Panc1 (cell line): ENCODE measurements around the gene SETX. TPM values are rescaled to one million over a fixed set of nuclear protein-coding genes. Genes with fewer than 3 reads are reported as not detected.

Experiments
- ATAC-seq: fragments of 200-7000 bp; cut with Tn5 transposase; 2 replicates; pipeline ENCODE4 v1.9.1; 2020; ENCODE audit warnings: mild to moderate bottlenecking, moderate library complexity
- BruUV-seq: library from RNA; stranded (reverse); fragments of 400-500 nt; replicated peaks from 2 replicates; lab custom pipeline; 2021; lab: Mats Ljungman, UMichigan
- CTCF ChIA-PET: fragments of 300-600 bp; sonication (Branson Sonifier 250); formaldehyde crosslinking; loops from one replicate; lab custom pipeline; 2022; ENCODE audit warnings: antibody characterized with exemption; lab: Charles Lee
- POLR2A ChIA-PET: fragments of 300-600 bp; sonication (Branson Sonifier 250); formaldehyde crosslinking; loops from one replicate; lab custom pipeline; 2022; ENCODE audit warnings: antibody characterized with exemption; lab: Charles Lee
- DNase-seq: peaks from one replicate; pipeline ENCODE4 v3.0.0-alpha.2; 2010; ENCODE audit warnings: low read depth, low spot score
- H3K27ac ChIP-seq: 2 replicates; pipeline ENCODE4 v1.5.1; 2011; ENCODE audit warnings: mild to moderate bottlenecking, low read length, inconsistent platforms
- H3K27me3 ChIP-seq: fragments of 200-500 bp; sonication (Bioruptor generic); 2 replicates; pipeline ENCODE4 v1.6.0; 2014; ENCODE audit warnings: low read length, inconsistent platforms; ENCODE audit not compliant: control insufficient read depth, insufficient read depth
- H3K36me3 ChIP-seq: fragments of 200-500 bp; sonication (Bioruptor generic); 2 replicates; pipeline ENCODE4 v1.5.1; 2014; ENCODE audit warnings: inconsistent platforms, mild to moderate bottlenecking, low read length, moderate library complexity; ENCODE audit not compliant: control insufficient read depth, insufficient read depth
- H3K4me1 ChIP-seq: 2 replicates; pipeline ENCODE4 v1.5.1; 2011; ENCODE audit warnings: inconsistent platforms, mild to moderate bottlenecking, low read length, moderate library complexity; ENCODE audit not compliant: control insufficient read depth, insufficient read depth
- H3K4me3 ChIP-seq, 2 experiments: 2 replicates each; pipeline ENCODE4 v1.5.1; 2011 to 2012; ENCODE audit warnings: low read depth in 2 of 2, low read length in 2 of 2, mild to moderate bottlenecking in 2 of 2, inconsistent platforms in 1 of 2, moderate library complexity in 1 of 2
- H3K9me3 ChIP-seq: fragments of 200-500 bp; sonication (Bioruptor generic); 2 replicates; pipeline ENCODE4 v1.5.1; 2014; ENCODE audit warnings: low read depth, mild to moderate bottlenecking, inconsistent platforms, low read length, moderate library complexity; ENCODE audit not compliant: control insufficient read depth, insufficient read depth
- POLR2AphosphoS5 ChIP-seq: IDR thresholded peaks from 2 replicates; pipeline ENCODE4 v1.6.1; 2012; ENCODE audit warnings: mild to moderate bottlenecking, low read depth, low read length, moderate library complexity
- SIN3A ChIP-seq: IDR thresholded peaks from 2 replicates; pipeline ENCODE4 v1.6.1; 2012; ENCODE audit warnings: low read depth, mild to moderate bottlenecking, low read length, moderate library complexity, borderline replicate concordance; ENCODE audit not compliant: insufficient read depth
- TCF7L2 ChIP-seq: IDR thresholded peaks from 2 replicates; pipeline ENCODE4 v1.6.1; 2011; ENCODE audit warnings: mild to moderate bottlenecking, low read depth, low read length, inconsistent platforms
- in situ Hi-C: cut with HindIII; loops from 2 replicates; pipeline ENCODE4 v1.10.0; 2016; ENCODE audit warnings: low sequenced_read_pairs, low pct_unique_long_range_greater_than_20kb
- intact Hi-C: fragments of 100-400 bp; cut with micrococcal nuclease; formaldehyde crosslinking; loops from one replicate; pipeline ENCODE4 v1.10.0; 2022; ENCODE audit not compliant: unreplicated experiment
- total RNA-seq: library from RNA; stranded (reverse); gene quantifications from one replicate; pipeline ENCODE4 v1.2.1, GENCODE V29; 2021; ENCODE audit not compliant: unreplicated experiment
- TF ChIP-seq, protein P1 (sequence below), 2 experiments: IDR thresholded peaks; 2 replicates each; pipeline ENCODE4 v1.6.1; 2011 to 2012; ENCODE audit warnings: low read depth in 2 of 2, control low read depth in 1 of 2, low read length in 1 of 2, mild to moderate bottlenecking in 1 of 2, moderate library complexity in 1 of 2; ENCODE audit not compliant: insufficient read depth in 1 of 2
- TF ChIP-seq, protein P2 (sequence below): fragments of 450-650 bp; IDR thresholded peaks from 2 replicates; pipeline ENCODE4 v1.5.1; 2017; ENCODE audit warnings: mild to moderate bottlenecking

The SETX gene
- total RNA-seq, 1 experiment from 2014 or later: 28.1 TPM

DNA sequence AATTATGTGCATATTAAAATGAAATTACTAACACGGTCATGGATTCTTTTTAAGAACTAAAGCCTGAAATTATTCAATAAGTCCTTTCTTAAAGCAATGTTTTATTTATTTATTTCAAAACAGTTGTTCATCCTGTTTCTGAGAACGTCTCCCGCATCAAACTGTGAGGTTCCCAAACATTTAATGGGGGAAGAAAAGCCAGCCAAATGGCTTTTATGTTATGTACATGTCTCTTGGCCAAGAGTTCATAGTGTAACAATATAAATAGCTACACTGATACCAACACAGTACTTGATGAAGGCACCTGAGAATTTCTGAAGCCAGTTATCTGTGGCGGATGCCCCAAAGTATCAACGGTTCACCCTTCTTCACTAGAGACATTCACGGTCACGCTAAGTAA is 36.2 kb upstream of the SETX start:
- CTCF ChIA-PET: no interaction called here
- no peaks in the 10 kb centered on the region for H3K27me3 ChIP-seq
- in situ Hi-C loops: no loop called here
- peaks cover 10% of the 10 kb centered on the region for H3K36me3 ChIP-seq
- intact Hi-C loops: no loop called here
- POLR2A ChIA-PET: no interaction called here
- no TSS peak for BruUV-seq
- no peak overlapping the region for H3K4me3 ChIP-seq
- no peak overlapping the region for H3K27ac ChIP-seq
- no peaks in the 10 kb centered on the region for H3K9me3 ChIP-seq
- DNase-seq: no peak
- no peak for ATAC-seq
- TF ChIP-seq POLR2AphosphoS5 (no peak), TCF7L2 (no peak), SIN3A (no peak)
- TF ChIP-seq, protein P1, sequence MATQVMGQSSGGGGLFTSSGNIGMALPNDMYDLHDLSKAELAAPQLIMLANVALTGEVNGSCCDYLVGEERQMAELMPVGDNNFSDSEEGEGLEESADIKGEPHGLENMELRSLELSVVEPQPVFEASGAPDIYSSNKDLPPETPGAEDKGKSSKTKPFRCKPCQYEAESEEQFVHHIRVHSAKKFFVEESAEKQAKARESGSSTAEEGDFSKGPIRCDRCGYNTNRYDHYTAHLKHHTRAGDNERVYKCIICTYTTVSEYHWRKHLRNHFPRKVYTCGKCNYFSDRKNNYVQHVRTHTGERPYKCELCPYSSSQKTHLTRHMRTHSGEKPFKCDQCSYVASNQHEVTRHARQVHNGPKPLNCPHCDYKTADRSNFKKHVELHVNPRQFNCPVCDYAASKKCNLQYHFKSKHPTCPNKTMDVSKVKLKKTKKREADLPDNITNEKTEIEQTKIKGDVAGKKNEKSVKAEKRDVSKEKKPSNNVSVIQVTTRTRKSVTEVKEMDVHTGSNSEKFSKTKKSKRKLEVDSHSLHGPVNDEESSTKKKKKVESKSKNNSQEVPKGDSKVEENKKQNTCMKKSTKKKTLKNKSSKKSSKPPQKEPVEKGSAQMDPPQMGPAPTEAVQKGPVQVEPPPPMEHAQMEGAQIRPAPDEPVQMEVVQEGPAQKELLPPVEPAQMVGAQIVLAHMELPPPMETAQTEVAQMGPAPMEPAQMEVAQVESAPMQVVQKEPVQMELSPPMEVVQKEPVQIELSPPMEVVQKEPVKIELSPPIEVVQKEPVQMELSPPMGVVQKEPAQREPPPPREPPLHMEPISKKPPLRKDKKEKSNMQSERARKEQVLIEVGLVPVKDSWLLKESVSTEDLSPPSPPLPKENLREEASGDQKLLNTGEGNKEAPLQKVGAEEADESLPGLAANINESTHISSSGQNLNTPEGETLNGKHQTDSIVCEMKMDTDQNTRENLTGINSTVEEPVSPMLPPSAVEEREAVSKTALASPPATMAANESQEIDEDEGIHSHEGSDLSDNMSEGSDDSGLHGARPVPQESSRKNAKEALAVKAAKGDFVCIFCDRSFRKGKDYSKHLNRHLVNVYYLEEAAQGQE (IDR thresholded peaks at IDR 0.05; ENCODE audit: insufficient read depth in 1 of 2, low read depth in 2 of 2, low read length in 1 of 2): no peak
- TF ChIP-seq, protein P2, sequence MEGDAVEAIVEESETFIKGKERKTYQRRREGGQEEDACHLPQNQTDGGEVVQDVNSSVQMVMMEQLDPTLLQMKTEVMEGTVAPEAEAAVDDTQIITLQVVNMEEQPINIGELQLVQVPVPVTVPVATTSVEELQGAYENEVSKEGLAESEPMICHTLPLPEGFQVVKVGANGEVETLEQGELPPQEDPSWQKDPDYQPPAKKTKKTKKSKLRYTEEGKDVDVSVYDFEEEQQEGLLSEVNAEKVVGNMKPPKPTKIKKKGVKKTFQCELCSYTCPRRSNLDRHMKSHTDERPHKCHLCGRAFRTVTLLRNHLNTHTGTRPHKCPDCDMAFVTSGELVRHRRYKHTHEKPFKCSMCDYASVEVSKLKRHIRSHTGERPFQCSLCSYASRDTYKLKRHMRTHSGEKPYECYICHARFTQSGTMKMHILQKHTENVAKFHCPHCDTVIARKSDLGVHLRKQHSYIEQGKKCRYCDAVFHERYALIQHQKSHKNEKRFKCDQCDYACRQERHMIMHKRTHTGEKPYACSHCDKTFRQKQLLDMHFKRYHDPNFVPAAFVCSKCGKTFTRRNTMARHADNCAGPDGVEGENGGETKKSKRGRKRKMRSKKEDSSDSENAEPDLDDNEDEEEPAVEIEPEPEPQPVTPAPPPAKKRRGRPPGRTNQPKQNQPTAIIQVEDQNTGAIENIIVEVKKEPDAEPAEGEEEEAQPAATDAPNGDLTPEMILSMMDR: no peak
- no peaks in the 10 kb centered on the region for H3K4me1 ChIP-seq

DNA sequence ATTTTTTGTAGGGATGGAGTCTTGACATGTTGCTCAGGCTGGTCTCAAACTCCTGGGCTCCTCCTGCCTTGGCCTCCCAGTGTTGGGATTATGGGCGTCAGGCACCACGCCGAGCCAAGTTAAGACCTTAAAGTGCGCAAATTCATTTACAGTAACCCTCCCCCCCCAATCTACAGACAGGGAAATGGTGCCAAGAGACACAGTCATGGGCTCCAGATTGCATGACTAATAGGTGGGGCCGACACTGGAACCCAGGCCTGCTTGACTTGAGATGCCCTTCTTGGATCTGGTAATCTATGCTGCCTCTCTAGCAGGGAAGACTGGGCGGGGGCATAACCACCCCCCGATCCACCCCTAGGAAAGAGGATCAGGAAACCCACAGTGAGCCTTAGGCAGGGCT is 32.3 kb upstream of the SETX start:
- in situ Hi-C loops: no loop called here
- no TSS peak for BruUV-seq
- ATAC-seq: no peak
- Histone ChIP-seq H3K36me3 (peaks cover 5% of the 10 kb centered on the region), H3K4me1 (no peaks in the 10 kb centered on the region), H3K9me3 (no peaks in the 10 kb centered on the region), H3K4me3 (no peak overlapping the region), H3K27ac (no peak overlapping the region), H3K27me3 (no peaks in the 10 kb centered on the region)
- ChIA-PET CTCF (no interaction called here), POLR2A (interaction anchor here (0.6 kb wide), 1 partner anchor 46 kb away, joined by 4 read pairs; no protein-coding TSS in a partner anchor)
- intact Hi-C loops: no loop called here
- no peak for DNase-seq
- TF ChIP-seq TCF7L2: no peak
- TF ChIP-seq SIN3A: no peak
- TF ChIP-seq, protein P1 (IDR thresholded peaks at IDR 0.05; ENCODE audit: insufficient read depth in 1 of 2, low read depth in 2 of 2, low read length in 1 of 2): no peak
- TF ChIP-seq, protein P2: no peak
- TF ChIP-seq POLR2AphosphoS5: no peak
